Measurements from ENCODE around the gene CAMTA1. TPM values are rescaled to one million over a fixed set of nuclear protein-coding genes. Genes with fewer than 3 reads are reported as not detected.

The CAMTA1 gene
- total RNA-seq, 1 experiment from 2014 or later = 85.2 TPM

GRCh38 chr1:7005762-7006161, 220.5 kb downstream of the CAMTA1 start:
- H3K27me3 ChIP-seq (replicated peaks; ENCODE audit: insufficient read depth, low read depth, low read length, poor library complexity) = peaks cover 87% of the 10 kb centered on the region
- ChIA-PET POLR2A (ENCODE audit: low non-redundant PET) (no interaction called here), CTCF (no interaction called here)
- TF ChIP-seq CTCF (conservative IDR thresholded peaks at IDR 0.05; ENCODE audit: low read depth, low read length) (no peak), EZH2 (IDR thresholded peaks at IDR 0.05; ENCODE audit: borderline replicate concordance, low read depth, low read length, poor library complexity, severe bottlenecking) (no peak)
- H3K9me3 ChIP-seq (ENCODE audit: low read depth, low read length, poor library complexity, severe bottlenecking) = no peaks in the 10 kb centered on the region
- no peak overlapping the region for H3K4me3 ChIP-seq (ENCODE audit: low read depth, low read length, poor library complexity, severe bottlenecking)
- intact Hi-C loops (cut with micrococcal nuclease; ENCODE audit: unreplicated experiment) = no loop called here
- no peaks in the 10 kb centered on the region for H3K4me1 ChIP-seq (ENCODE audit: insufficient read depth, low read length, poor library complexity, severe bottlenecking)
- BruUV-seq (replicated peaks) = no TSS peak
- DNase-seq (ENCODE audit: low spot score) = no peak
- no peak overlapping the region for H3K27ac ChIP-seq (ENCODE audit: low read depth, low read length, poor library complexity, severe bottlenecking)
- no peaks in the 10 kb centered on the region for H3K36me3 ChIP-seq (ENCODE audit: insufficient read depth, low read length, poor library complexity, severe bottlenecking)

- Histone ChIP-seq H3K9me3 (ENCODE audit: low read depth, low read length, poor library complexity, severe bottlenecking) (no peaks in the 10 kb centered on the region), H3K27ac (ENCODE audit: low read depth, low read length, poor library complexity, severe bottlenecking) (no peak overlapping the region), H3K27me3 (replicated peaks; ENCODE audit: insufficient read depth, low read depth, low read length, poor library complexity) (peaks cover 90% of the 10 kb centered on the region), H3K4me1 (ENCODE audit: insufficient read depth, low read length, poor library complexity, severe bottlenecking) (no peaks in the 10 kb centered on the region), H3K4me3 (ENCODE audit: low read depth, low read length, poor library complexity, severe bottlenecking) (no peak overlapping the region), H3K36me3 (ENCODE audit: insufficient read depth, low read length, poor library complexity, severe bottlenecking) (no peaks in the 10 kb centered on the region)
- TF ChIP-seq EZH2 (IDR thresholded peaks at IDR 0.05; ENCODE audit: borderline replicate concordance, low read depth, low read length, poor library complexity, severe bottlenecking) = no peak
- no peak for TF ChIP-seq CTCF (conservative IDR thresholded peaks at IDR 0.05; ENCODE audit: low read depth, low read length)
- BruUV-seq (replicated peaks) = no TSS peak
- intact Hi-C loops (cut with micrococcal nuclease; ENCODE audit: unreplicated experiment) = no loop called here
- POLR2A ChIA-PET (ENCODE audit: low non-redundant PET) = no interaction called here
- CTCF ChIA-PET = no interaction called here
- no peak for DNase-seq (ENCODE audit: low spot score)
Measured at GRCh38 chr1:7006996-7007871, 222.0 kb downstream of the CAMTA1 start.

GRCh38 chr1:7007902-7008301, 222.6 kb downstream of the CAMTA1 start:
- H3K9me3 ChIP-seq (ENCODE audit: low read depth, low read length, poor library complexity, severe bottlenecking) = no peaks in the 10 kb centered on the region
- POLR2A ChIA-PET (ENCODE audit: low non-redundant PET) = no interaction called here
- no peaks in the 10 kb centered on the region for H3K4me1 ChIP-seq (ENCODE audit: insufficient read depth, low read length, poor library complexity, severe bottlenecking)
- no TSS peak for BruUV-seq (replicated peaks)
- DNase-seq (ENCODE audit: low spot score) = no peak
- H3K4me3 ChIP-seq (ENCODE audit: low read depth, low read length, poor library complexity, severe bottlenecking) = no peak overlapping the region
- no peaks in the 10 kb centered on the region for H3K36me3 ChIP-seq (ENCODE audit: insufficient read depth, low read length, poor library complexity, severe bottlenecking)
- no peak overlapping the region for H3K27ac ChIP-seq (ENCODE audit: low read depth, low read length, poor library complexity, severe bottlenecking)
- intact Hi-C loops (cut with micrococcal nuclease; ENCODE audit: unreplicated experiment) = no loop called here
- TF ChIP-seq EZH2 (IDR thresholded peaks at IDR 0.05; ENCODE audit: borderline replicate concordance, low read depth, low read length, poor library complexity, severe bottlenecking) = no peak
- no peak for TF ChIP-seq CTCF (conservative IDR thresholded peaks at IDR 0.05; ENCODE audit: low read depth, low read length)
- peaks cover 87% of the 10 kb centered on the region for H3K27me3 ChIP-seq (replicated peaks; ENCODE audit: insufficient read depth, low read depth, low read length, poor library complexity)
- CTCF ChIA-PET = no interaction called here

Measured in A673 (cell line).